Coronary artery (tissue), 2 donors: ENCODE results near the gene SLC6A9.

ENCODE experiments used
- DNase-seq: peaks from one replicate; pipeline ENCODE4 v3.0.0-alpha.2; 2017; ENCODE audit warnings: low spot score
- H3K27ac ChIP-seq, 2 donors: fragments of 200-600 bp; sonication (generic); one replicate each; pipeline ENCODE4 v1.5.1; 2016 to 2019
- H3K4me3 ChIP-seq: fragments of 200-600 bp; sonication (generic); 2 replicates; pipeline ENCODE4 v1.5.1; 2016; ENCODE audit warnings: mild to moderate bottlenecking, moderate library complexity
- TF ChIP-seq, protein P1 (sequence below): fragments of 200-600 bp; sonication (generic); IDR thresholded peaks from one replicate; pipeline ENCODE4 v1.5.1; 2019; ENCODE audit warnings: antibody characterized with exemption

The SLC6A9 gene

DNA sequence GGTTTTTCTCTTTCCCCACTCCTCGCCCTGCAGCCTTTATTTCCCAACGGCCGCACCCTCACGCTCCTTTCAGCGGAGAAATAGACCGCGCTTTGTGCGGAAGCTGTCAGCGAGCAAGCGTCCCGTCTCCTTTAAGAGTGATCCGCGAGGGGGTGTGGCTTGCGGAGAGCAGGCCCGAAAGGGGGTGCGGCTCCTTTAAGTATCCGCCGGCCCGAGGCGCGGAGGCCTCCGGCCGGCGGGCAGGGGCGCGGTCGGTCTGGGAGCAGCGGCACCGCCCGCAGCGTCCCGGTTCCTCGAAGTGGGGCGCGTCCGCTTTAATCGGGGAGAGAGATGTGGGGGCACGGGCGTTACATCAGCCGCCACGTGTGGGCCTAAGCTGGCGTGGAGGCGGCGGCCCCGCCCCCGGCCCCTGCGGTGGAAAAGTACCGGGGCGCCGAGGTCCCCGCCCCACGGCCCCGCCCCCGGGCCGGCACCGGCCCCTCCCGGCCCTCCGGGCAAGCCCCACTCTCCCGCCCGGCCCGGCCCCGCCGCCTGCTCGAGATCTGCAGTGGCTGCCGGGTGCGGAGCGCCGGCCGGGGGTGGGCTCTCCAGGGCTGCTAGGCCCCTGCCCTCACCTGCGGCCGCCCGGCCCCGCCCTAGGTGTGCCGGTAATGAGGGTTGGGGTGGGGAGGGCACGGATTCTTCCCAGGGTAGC is 1.2 kb downstream of the SLC6A9 start:
- Histone ChIP-seq H3K4me3 (peak overlapping the region; percentile 86), H3K27ac (peak overlapping the region; percentile 86 to 93)
- TF ChIP-seq, protein P1, sequence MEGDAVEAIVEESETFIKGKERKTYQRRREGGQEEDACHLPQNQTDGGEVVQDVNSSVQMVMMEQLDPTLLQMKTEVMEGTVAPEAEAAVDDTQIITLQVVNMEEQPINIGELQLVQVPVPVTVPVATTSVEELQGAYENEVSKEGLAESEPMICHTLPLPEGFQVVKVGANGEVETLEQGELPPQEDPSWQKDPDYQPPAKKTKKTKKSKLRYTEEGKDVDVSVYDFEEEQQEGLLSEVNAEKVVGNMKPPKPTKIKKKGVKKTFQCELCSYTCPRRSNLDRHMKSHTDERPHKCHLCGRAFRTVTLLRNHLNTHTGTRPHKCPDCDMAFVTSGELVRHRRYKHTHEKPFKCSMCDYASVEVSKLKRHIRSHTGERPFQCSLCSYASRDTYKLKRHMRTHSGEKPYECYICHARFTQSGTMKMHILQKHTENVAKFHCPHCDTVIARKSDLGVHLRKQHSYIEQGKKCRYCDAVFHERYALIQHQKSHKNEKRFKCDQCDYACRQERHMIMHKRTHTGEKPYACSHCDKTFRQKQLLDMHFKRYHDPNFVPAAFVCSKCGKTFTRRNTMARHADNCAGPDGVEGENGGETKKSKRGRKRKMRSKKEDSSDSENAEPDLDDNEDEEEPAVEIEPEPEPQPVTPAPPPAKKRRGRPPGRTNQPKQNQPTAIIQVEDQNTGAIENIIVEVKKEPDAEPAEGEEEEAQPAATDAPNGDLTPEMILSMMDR = no peak
- peak; percentile 93 for DNase-seq

DNA sequence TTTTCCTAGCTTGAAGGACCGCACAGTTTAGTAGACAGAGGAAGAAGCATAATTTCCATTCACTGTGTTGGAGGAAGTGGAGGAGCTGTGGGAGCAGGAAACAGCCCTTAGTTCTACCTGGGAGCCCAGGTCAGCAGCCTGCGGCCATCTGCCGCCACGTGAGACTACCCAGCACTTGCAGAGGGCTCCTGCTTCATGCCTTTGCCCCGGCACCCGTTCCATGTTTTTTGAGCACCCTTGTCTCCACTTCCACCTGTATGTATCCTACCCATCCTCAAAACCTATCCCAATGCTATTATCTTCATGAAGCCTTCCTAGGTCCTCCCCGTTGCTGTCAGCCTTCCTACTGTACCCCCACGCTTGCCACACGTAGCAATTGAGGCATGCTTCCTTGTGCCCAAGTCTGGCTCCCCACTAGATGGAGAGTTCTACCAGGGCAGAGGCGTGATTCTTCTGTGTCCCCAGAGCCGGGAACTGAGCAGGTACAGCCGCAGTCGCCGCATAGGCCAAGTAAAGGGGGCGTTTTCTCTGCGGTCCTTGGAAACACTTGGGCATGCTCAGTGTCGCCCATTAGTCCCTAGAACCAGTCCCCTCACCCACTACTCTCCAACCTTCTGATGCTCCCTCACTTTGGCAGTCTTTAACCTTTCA is 1.9 kb downstream of the SLC6A9 start:
- DNase-seq = no peak
- peak overlapping the region; percentile 86 to 93 for H3K27ac ChIP-seq
- H3K4me3 ChIP-seq = peak overlapping the region; percentile 86
- TF ChIP-seq, protein P1 = no peak

GRCh38 chr1:44027320-44027719 is 3.9 kb downstream of the SLC6A9 start:
- TF ChIP-seq, protein P1 = no peak
- Histone ChIP-seq H3K27ac (no peak overlapping the region), H3K4me3 (no peak overlapping the region)
- no peak for DNase-seq

DNA sequence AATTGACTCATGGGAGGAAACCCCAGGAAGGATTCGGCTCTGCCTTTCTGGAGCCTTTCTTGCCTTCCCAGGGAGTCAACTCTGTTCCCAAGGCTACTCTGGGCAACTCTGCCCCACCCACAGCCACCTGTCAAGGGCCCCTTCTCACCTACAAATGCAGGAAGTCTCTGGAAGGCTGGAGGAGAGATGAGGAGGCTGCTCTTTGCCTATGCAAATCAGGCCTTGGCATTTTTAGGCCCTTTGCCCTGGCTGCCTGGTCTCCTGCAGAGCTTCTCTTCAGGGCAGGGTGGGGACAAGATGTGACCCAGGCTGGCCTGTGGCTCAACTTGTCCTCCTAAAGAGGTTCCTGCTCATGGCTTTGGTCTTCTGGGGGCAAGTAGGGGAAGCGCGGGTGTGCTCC is 5.4 kb downstream of the SLC6A9 start:
- H3K27ac ChIP-seq = no peak overlapping the region
- no peak overlapping the region for H3K4me3 ChIP-seq
- TF ChIP-seq, protein P1 = no peak
- DNase-seq = no peak

GRCh38 chr1:44024903-44025525 is 6.2 kb downstream of the SLC6A9 start:
- H3K4me3 ChIP-seq = no peak overlapping the region
- TF ChIP-seq, protein P1 = no peak
- no peak for DNase-seq
- no peak overlapping the region for H3K27ac ChIP-seq

DNA sequence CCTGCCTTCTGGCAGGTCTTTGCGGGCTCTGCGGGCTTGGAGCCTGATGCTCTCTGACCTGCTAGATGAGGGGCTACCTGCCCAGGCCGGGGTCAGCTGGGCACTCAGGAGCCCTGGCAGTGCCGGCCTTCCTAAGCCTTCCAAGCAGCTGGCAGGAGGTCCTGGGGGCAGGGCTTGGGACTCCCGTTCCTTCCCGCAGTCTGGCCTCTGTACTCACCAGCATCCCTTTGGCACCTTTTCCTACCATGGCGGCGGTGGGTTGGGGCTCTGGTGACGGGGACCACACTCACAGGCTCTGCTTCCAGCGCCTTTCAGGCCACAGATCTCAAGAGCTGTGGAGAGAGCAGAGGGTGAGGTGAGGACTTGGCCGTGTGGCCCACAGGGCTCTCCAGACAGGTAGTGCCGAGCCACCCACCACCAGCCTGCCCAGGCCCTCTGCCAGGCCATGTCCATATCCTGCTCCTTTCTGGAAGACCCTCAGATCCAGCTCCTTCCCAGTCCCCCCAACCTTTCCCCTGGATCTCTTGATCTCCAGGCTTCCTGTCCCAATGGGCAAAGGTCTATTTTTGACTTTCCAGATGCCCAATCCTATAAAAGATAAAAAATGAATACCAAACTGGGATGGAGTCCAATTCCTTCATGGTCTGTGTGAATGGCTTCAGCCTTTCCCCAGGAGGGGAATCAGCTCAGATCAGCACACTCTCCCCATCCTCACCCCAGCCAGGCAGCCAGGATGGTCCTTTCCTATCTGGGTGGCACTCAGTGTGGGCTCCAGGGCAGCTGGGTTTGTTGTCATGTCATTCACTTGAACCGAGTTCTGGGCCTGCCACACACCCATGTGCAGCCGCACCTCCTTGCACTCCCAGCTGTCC is 7.0 kb downstream of the SLC6A9 start:
- H3K4me3 ChIP-seq = no peak overlapping the region
- no peak for DNase-seq
- TF ChIP-seq, protein P1 = no peak
- no peak overlapping the region for H3K27ac ChIP-seq
